SK-N-MC (cell line): Measurements from ENCODE around the gene PVALB.

Experiments
- EZH2 ChIP-seq: fragments of 200-600 bp; sonication (generic); IDR thresholded peaks from one replicate; pipeline ENCODE4 v1.6.1; 2017; ENCODE audit warnings: antibody characterized with exemption
- POLR2AphosphoS5 ChIP-seq: IDR thresholded peaks from 2 replicates; pipeline ENCODE4 v1.6.1; 2012; ENCODE audit warnings: mild to moderate bottlenecking, low read depth, low read length, borderline replicate concordance

DNA sequence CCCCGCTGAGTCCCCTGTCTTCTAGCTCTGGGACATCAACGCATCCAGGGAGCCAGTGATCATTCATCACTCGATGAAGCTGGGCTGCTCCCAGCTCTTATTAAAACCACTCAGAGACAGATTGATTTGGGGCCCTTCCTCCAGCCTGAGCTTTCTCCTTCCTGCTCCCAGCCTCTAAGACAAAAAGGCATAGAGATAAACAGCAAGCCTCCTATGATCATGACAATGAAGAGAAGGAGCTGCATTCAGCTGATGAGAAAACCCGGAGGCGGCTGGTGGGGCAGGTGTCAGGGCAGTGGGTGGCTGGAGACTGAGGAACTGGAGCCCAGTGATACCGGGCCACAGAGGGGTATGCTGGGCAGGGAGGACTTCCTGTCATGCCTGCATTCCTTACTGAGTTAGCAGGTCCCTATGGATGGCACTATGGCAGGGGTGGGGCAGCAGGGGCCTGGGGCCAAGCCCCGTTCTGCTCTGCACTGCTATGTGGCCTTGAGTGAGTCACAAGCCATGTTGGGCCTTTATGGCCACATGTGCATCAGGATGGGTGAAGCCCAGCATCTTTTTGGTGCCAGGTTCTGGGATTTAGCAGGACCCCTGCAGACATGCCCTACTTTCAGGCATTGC, 20.2 kb downstream of the PVALB start:
- TF ChIP-seq EZH2 (no peak), POLR2AphosphoS5 (no peak)
